Measurements from ENCODE around the gene ZFY.

ZFY gene

DNA sequence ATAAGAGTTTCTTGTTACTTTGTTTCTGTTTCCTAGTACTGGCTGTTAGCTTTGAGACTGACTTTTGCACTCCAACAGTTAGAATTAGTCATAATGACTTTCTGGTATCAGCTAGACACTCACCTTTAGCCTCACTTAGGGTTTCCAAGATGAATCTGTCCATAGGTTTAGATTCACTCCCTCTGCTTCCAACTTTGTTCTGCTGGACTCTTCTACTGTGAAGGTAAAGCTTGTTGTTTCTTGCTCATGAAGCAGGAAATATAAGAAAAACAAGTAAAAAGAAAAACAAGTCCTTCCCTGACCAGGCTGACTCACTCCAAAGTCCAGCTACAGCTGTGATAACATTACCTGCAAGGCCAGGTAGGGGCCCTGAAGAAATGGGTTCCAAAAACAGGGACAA, 67.0 kb downstream of the ZFY start:
- peak overlapping the region in 1 of 2 experiments; percentile 69; a peak in 2 of 4 replicates for H3K4me3 ChIP-seq (ENCODE audit: low read depth in 1 of 2, low read length in 2 of 2)
- H3K36me3 ChIP-seq (ENCODE audit: insufficient read depth, low read length): no peaks in the 10 kb centered on the region
- peak overlapping the region; percentile 74 for H3K9ac ChIP-seq (ENCODE audit: low read depth, low read length)
- H3K79me2 ChIP-seq (ENCODE audit: insufficient read depth, low read length): 0 out of 2 replicates have a peak, but pooled peaks cover 3% of the 10 kb centered on the region
- H3K9me3 ChIP-seq (ENCODE audit: insufficient read depth, low read length, severe bottlenecking): no peaks in the 10 kb centered on the region
- ATAC-seq (ENCODE audit: insufficient read depth, low read depth): no peak
- H3K4me1 ChIP-seq (ENCODE audit: insufficient read depth, low read length): peaks cover 55% of the 10 kb centered on the region
- H3K27ac ChIP-seq (ENCODE audit: low read length): peak overlapping the region; percentile 98
- peak overlapping the region; percentile 77 for H3K4me2 ChIP-seq (ENCODE audit: insufficient read depth, low read length)
- DNase-seq: no peak
- no peaks in the 10 kb centered on the region for H4K20me1 ChIP-seq (ENCODE audit: insufficient read depth, low read length)
- TF ChIP-seq, protein P1, sequence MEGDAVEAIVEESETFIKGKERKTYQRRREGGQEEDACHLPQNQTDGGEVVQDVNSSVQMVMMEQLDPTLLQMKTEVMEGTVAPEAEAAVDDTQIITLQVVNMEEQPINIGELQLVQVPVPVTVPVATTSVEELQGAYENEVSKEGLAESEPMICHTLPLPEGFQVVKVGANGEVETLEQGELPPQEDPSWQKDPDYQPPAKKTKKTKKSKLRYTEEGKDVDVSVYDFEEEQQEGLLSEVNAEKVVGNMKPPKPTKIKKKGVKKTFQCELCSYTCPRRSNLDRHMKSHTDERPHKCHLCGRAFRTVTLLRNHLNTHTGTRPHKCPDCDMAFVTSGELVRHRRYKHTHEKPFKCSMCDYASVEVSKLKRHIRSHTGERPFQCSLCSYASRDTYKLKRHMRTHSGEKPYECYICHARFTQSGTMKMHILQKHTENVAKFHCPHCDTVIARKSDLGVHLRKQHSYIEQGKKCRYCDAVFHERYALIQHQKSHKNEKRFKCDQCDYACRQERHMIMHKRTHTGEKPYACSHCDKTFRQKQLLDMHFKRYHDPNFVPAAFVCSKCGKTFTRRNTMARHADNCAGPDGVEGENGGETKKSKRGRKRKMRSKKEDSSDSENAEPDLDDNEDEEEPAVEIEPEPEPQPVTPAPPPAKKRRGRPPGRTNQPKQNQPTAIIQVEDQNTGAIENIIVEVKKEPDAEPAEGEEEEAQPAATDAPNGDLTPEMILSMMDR (IDR thresholded peaks at IDR 0.05; ENCODE audit: borderline replicate concordance, extremely low read depth, low read length, poor library complexity, severe bottlenecking): no peak
- TF ChIP-seq EZH2 (IDR thresholded peaks at IDR 0.05; ENCODE audit: borderline replicate concordance, low read depth, low read length, severe bottlenecking): no peak
- H2AFZ ChIP-seq (ENCODE audit: low read depth, low read length): peak overlapping the region; percentile 79
- no peaks in the 10 kb centered on the region for H3K27me3 ChIP-seq (ENCODE audit: insufficient read depth, low read length, poor library complexity)

DNA sequence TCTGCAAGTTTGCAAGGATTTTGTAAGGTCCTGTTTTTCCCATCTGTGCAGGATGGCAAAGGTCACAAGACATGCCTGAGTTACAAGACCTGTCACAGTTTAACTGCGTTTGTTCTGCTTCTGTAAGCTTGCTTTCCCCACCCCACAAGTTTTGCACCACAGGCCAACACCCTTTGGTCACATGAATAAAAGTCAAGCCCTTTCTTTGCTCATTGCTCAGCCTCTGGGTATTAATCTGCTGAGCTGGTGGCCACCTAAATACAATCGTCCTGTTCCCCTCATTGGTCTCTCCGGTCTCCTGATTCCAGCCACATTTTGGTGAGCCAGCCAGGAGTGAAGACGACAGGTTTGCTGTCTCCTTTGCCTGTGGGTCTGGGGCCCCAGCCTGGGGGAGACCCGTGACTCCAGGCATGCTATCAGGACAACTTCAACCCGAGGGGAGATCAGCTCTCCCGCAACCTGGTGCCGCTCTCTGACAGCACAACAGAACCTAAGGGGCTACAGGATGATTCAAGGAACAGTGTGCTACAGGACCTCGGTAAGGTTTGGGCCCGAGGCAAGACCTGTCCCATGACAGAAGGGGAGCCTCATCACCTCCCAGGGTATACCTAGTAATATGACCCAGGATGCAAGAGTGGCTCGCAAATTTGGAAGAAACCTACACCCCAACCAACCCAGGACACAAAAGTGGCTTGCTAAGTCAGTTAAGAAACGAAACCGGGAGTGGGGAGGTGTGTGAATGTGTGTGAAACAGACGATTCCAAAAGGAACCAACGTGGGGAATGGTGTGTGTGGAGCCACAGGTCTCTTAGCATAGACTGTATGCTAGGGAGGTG, 67.7 kb downstream of the ZFY start:
- H3K9me3 ChIP-seq (ENCODE audit: insufficient read depth, low read length, severe bottlenecking): no peaks in the 10 kb centered on the region
- peak overlapping the region; percentile 77 for H3K4me2 ChIP-seq (ENCODE audit: insufficient read depth, low read length)
- H3K9ac ChIP-seq (ENCODE audit: low read depth, low read length): peak overlapping the region; percentile 74
- ATAC-seq (ENCODE audit: insufficient read depth, low read depth) (peak; percentile 49), DNase-seq (peak; percentile 42)
- H3K79me2 ChIP-seq (ENCODE audit: insufficient read depth, low read length): 0 out of 2 replicates have a peak, but pooled peaks cover 3% of the 10 kb centered on the region
- no peaks in the 10 kb centered on the region for H4K20me1 ChIP-seq (ENCODE audit: insufficient read depth, low read length)
- H3K4me1 ChIP-seq (ENCODE audit: insufficient read depth, low read length): peaks cover 50% of the 10 kb centered on the region
- TF ChIP-seq, protein P1 (IDR thresholded peaks at IDR 0.05; ENCODE audit: borderline replicate concordance, extremely low read depth, low read length, poor library complexity, severe bottlenecking): no peak
- TF ChIP-seq EZH2 (IDR thresholded peaks at IDR 0.05; ENCODE audit: borderline replicate concordance, low read depth, low read length, severe bottlenecking): no peak
- peak overlapping the region; percentile 44 to 69 for H3K4me3 ChIP-seq (ENCODE audit: low read depth in 1 of 2, low read length in 2 of 2)
- no peaks in the 10 kb centered on the region for H3K27me3 ChIP-seq (ENCODE audit: insufficient read depth, low read length, poor library complexity)
- H3K27ac ChIP-seq (ENCODE audit: low read length): peak overlapping the region; percentile 98
- peak overlapping the region; percentile 79 for H2AFZ ChIP-seq (ENCODE audit: low read depth, low read length)
- no peaks in the 10 kb centered on the region for H3K36me3 ChIP-seq (ENCODE audit: insufficient read depth, low read length)

DNA sequence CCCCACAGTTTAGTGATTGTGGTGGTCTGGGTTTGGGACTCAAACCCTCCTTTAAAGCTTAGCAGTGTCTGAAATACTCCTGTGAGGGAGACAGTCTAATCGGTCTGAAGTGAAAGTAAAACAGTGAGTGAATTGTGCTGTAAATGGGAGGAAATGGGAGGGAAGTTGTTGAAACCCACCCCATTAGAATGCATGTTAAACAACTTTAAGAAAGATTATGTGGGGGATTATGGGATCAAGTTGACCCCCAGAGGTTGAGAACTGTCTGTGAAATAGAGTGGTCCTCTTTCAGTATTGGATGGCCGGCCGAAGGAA, 68.3 kb downstream of the ZFY start:
- Histone ChIP-seq H3K9ac (ENCODE audit: low read depth, low read length) (peak overlapping the region; percentile 74), H3K4me1 (ENCODE audit: insufficient read depth, low read length) (peaks cover 50% of the 10 kb centered on the region), H4K20me1 (ENCODE audit: insufficient read depth, low read length) (no peaks in the 10 kb centered on the region), H3K4me3 (ENCODE audit: low read depth in 1 of 2, low read length in 2 of 2) (peak overlapping the region; percentile 44 to 69; a peak in 3 of 4 replicates), H3K9me3 (ENCODE audit: insufficient read depth, low read length, severe bottlenecking) (no peaks in the 10 kb centered on the region), H3K79me2 (ENCODE audit: insufficient read depth, low read length) (0 out of 2 replicates have a peak, but pooled peaks cover 3% of the 10 kb centered on the region), H3K27me3 (ENCODE audit: insufficient read depth, low read length, poor library complexity) (no peaks in the 10 kb centered on the region), H3K27ac (ENCODE audit: low read length) (peak overlapping the region; percentile 98), H3K4me2 (ENCODE audit: insufficient read depth, low read length) (peak overlapping the region; percentile 77), H2AFZ (ENCODE audit: low read depth, low read length) (peak overlapping the region; percentile 79), H3K36me3 (ENCODE audit: insufficient read depth, low read length) (no peaks in the 10 kb centered on the region)
- DNase-seq: no peak
- peak; percentile 68 for ATAC-seq (ENCODE audit: insufficient read depth, low read depth)
- no peak for TF ChIP-seq EZH2 (IDR thresholded peaks at IDR 0.05; ENCODE audit: borderline replicate concordance, low read depth, low read length, severe bottlenecking)
- TF ChIP-seq, protein P1 (IDR thresholded peaks at IDR 0.05; ENCODE audit: borderline replicate concordance, extremely low read depth, low read length, poor library complexity, severe bottlenecking): no peak

All from DND-41 (cell line).